ENCODE measurements around the gene ANKRD30A. TPM values are rescaled to one million over a fixed set of nuclear protein-coding genes. Genes with fewer than 3 reads are reported as not detected.

ANKRD30A gene, protein sequence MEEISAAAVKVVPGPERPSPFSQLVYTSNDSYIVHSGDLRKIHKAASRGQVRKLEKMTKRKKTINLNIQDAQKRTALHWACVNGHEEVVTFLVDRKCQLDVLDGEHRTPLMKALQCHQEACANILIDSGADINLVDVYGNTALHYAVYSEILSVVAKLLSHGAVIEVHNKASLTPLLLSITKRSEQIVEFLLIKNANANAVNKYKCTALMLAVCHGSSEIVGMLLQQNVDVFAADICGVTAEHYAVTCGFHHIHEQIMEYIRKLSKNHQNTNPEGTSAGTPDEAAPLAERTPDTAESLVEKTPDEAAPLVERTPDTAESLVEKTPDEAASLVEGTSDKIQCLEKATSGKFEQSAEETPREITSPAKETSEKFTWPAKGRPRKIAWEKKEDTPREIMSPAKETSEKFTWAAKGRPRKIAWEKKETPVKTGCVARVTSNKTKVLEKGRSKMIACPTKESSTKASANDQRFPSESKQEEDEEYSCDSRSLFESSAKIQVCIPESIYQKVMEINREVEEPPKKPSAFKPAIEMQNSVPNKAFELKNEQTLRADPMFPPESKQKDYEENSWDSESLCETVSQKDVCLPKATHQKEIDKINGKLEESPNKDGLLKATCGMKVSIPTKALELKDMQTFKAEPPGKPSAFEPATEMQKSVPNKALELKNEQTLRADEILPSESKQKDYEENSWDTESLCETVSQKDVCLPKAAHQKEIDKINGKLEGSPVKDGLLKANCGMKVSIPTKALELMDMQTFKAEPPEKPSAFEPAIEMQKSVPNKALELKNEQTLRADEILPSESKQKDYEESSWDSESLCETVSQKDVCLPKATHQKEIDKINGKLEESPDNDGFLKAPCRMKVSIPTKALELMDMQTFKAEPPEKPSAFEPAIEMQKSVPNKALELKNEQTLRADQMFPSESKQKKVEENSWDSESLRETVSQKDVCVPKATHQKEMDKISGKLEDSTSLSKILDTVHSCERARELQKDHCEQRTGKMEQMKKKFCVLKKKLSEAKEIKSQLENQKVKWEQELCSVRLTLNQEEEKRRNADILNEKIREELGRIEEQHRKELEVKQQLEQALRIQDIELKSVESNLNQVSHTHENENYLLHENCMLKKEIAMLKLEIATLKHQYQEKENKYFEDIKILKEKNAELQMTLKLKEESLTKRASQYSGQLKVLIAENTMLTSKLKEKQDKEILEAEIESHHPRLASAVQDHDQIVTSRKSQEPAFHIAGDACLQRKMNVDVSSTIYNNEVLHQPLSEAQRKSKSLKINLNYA (N-terminal part only)
- not detected in 2 replicates for total RNA-seq

GRCh38 chr10:37125191-37125732 lies at the start of gene ANKRD30A:
Gene ANKRD30A (plus strand): TSS chr10:37125598. CDS start chr10:37125788, 190 bp downstream.

All from cardiac atrium fibroblast (primary cell).